ENCODE results near the gene KRTAP10-12. TPM values are rescaled to one million over a fixed set of nuclear protein-coding genes. Genes with fewer than 3 reads are reported as not detected.

KRTAP10-12 gene
- total and polyA plus RNA-seq, 4 donors, result not detected

DNA sequence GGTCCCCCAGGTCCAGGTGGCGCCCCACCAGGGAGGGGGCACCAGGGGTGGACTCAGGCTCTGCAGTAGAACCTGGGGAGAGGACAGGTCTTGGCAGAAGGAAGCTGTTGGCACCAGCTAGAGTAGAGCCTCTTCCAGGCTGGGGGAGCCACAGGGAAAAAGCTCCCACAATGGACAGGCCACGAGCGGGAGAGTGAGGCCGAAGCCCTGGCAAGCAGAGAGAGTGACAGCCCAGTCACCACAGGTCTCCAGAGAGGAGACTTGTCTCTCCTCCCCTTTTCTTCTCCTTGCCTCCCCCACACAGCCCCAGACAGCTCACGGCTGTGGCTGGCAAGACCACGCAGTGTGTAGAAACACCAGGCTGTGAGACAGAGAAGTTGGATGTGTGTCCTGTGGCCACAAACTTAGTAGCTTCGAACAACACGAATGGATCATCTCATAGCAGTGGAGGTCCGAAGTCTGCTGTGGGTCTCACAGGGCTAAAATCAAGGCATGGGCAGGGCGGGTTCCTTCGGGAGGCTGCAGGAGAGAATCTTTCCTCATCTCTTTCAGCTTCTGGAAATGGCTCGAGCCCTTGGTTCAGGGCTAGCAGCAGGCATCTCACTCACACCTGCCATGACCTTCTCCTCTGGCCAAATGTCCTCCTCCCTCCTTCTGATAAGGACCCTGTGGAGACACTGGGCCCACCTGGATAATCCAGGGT is 45.8 kb upstream of the KRTAP10-12 start (continued):
- TF ChIP-seq, protein P1, sequence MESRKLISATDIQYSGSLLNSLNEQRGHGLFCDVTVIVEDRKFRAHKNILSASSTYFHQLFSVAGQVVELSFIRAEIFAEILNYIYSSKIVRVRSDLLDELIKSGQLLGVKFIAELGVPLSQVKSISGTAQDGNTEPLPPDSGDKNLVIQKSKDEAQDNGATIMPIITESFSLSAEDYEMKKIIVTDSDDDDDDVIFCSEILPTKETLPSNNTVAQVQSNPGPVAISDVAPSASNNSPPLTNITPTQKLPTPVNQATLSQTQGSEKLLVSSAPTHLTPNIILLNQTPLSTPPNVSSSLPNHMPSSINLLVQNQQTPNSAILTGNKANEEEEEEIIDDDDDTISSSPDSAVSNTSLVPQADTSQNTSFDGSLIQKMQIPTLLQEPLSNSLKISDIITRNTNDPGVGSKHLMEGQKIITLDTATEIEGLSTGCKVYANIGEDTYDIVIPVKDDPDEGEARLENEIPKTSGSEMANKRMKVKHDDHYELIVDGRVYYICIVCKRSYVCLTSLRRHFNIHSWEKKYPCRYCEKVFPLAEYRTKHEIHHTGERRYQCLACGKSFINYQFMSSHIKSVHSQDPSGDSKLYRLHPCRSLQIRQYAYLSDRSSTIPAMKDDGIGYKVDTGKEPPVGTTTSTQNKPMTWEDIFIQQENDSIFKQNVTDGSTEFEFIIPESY (IDR thresholded peaks at IDR 0.05), result no peak
- TF ChIP-seq, protein P2, sequence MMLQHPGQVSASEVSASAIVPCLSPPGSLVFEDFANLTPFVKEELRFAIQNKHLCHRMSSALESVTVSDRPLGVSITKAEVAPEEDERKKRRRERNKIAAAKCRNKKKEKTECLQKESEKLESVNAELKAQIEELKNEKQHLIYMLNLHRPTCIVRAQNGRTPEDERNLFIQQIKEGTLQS (IDR thresholded peaks at IDR 0.05), result no peak
- TF ChIP-seq, protein P3, sequence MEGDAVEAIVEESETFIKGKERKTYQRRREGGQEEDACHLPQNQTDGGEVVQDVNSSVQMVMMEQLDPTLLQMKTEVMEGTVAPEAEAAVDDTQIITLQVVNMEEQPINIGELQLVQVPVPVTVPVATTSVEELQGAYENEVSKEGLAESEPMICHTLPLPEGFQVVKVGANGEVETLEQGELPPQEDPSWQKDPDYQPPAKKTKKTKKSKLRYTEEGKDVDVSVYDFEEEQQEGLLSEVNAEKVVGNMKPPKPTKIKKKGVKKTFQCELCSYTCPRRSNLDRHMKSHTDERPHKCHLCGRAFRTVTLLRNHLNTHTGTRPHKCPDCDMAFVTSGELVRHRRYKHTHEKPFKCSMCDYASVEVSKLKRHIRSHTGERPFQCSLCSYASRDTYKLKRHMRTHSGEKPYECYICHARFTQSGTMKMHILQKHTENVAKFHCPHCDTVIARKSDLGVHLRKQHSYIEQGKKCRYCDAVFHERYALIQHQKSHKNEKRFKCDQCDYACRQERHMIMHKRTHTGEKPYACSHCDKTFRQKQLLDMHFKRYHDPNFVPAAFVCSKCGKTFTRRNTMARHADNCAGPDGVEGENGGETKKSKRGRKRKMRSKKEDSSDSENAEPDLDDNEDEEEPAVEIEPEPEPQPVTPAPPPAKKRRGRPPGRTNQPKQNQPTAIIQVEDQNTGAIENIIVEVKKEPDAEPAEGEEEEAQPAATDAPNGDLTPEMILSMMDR (IDR thresholded peaks at IDR 0.05; ENCODE audit: low read depth, low read length, missing input control), result no peak

DNA sequence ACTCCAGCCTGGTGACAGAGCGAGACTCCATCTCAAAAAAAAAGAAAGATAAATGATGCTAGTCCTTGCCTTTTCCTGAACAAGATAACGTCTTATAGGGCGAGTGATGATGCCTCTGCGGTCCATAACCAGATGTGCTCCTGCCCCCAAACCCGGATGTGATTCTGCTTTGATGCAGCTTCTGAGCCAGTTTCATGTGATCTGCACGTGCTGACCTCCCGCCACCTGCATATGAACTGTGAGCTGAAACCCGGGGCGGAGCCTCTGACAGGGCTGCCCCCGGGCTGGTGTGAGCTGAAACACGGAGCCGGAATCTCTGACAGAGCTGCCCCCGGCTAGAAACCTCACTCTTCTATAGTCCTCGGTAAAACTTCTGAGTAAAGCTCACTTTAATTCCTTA is 43.8 kb upstream of the KRTAP10-12 start:
- Histone ChIP-seq H3K36me3 (ENCODE audit: control insufficient read depth in 4 of 4, insufficient read depth in 3 of 4, low read depth in 1 of 4, low read length in 3 of 4) (no peaks in the 10 kb centered on the region), H3K27me3 (ENCODE audit: control insufficient read depth in 4 of 4, insufficient read depth in 4 of 4, low read length in 3 of 4) (no peaks in the 10 kb centered on the region), H3K4me3 (ENCODE audit: low read depth in 1 of 3, low read length in 3 of 3) (no peak overlapping the region), H3K4me1 (ENCODE audit: control insufficient read depth in 4 of 4, insufficient read depth in 4 of 4, low read length in 3 of 4) (no peaks in the 10 kb centered on the region), H3K9me3 (ENCODE audit: control insufficient read depth in 4 of 4, low read length in 3 of 4) (peaks cover 0 to 5% (median 0%) of the 10 kb centered on the region in 4 donors), H3K9ac (ENCODE audit: low read depth in 1 of 2, low read length in 2 of 2) (no peak overlapping the region), H3K27ac (ENCODE audit: low read depth in 1 of 2, low read length in 2 of 2) (no peak overlapping the region)
- no peak for DNase-seq (ENCODE audit: low spot score)
- TF ChIP-seq FOXA2 (IDR thresholded peaks at IDR 0.05) (no peak), EGR1 (IDR thresholded peaks at IDR 0.05; ENCODE audit: low read depth in 2 of 2) (no peak), RXRA (IDR thresholded peaks at IDR 0.05) (no peak), HNF4A (conservative IDR thresholded peaks at IDR 0.05) (no peak), NR2F2 (IDR thresholded peaks at IDR 0.05) (no peak), HNF4G (IDR thresholded peaks at IDR 0.05) (no peak), SP1 (IDR thresholded peaks at IDR 0.05) (no peak), RAD21 (IDR thresholded peaks at IDR 0.05) (no peak), FOXA1 (IDR thresholded peaks at IDR 0.05) (no peak), GABPA (IDR thresholded peaks at IDR 0.05 in 1 of 2, conservative IDR thresholded peaks at IDR 0.05 in 1 of 2) (no peak)
- TF ChIP-seq, protein P4, sequence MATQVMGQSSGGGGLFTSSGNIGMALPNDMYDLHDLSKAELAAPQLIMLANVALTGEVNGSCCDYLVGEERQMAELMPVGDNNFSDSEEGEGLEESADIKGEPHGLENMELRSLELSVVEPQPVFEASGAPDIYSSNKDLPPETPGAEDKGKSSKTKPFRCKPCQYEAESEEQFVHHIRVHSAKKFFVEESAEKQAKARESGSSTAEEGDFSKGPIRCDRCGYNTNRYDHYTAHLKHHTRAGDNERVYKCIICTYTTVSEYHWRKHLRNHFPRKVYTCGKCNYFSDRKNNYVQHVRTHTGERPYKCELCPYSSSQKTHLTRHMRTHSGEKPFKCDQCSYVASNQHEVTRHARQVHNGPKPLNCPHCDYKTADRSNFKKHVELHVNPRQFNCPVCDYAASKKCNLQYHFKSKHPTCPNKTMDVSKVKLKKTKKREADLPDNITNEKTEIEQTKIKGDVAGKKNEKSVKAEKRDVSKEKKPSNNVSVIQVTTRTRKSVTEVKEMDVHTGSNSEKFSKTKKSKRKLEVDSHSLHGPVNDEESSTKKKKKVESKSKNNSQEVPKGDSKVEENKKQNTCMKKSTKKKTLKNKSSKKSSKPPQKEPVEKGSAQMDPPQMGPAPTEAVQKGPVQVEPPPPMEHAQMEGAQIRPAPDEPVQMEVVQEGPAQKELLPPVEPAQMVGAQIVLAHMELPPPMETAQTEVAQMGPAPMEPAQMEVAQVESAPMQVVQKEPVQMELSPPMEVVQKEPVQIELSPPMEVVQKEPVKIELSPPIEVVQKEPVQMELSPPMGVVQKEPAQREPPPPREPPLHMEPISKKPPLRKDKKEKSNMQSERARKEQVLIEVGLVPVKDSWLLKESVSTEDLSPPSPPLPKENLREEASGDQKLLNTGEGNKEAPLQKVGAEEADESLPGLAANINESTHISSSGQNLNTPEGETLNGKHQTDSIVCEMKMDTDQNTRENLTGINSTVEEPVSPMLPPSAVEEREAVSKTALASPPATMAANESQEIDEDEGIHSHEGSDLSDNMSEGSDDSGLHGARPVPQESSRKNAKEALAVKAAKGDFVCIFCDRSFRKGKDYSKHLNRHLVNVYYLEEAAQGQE (IDR thresholded peaks at IDR 0.05), result no peak
- TF ChIP-seq, protein P5, sequence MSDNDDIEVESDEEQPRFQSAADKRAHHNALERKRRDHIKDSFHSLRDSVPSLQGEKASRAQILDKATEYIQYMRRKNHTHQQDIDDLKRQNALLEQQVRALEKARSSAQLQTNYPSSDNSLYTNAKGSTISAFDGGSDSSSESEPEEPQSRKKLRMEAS (IDR thresholded peaks at IDR 0.05), result no peak
- TF ChIP-seq, protein P1 (IDR thresholded peaks at IDR 0.05), result no peak
- TF ChIP-seq, protein P3 (IDR thresholded peaks at IDR 0.05; ENCODE audit: low read depth, low read length, missing input control), result no peak
- TF ChIP-seq, protein P2 (IDR thresholded peaks at IDR 0.05), result no peak
- 69% methylated on average over 14 of the region's 14 CpGs for WGBS
